DND-41 (cell line): ENCODE data around the gene CACNA1F.

Source experiments
- ATAC-seq: fragments of 200-7000 bp; cut with Tn5 transposase; 3 replicates; pipeline ENCODE4 v1.9.1; 2021; ENCODE audit warnings: low read depth; ENCODE audit not compliant: insufficient read depth
- DNase-seq: peaks from one replicate; pipeline ENCODE4 v3.0.0-alpha.2; 2020
- H2AFZ ChIP-seq: 2 replicates; pipeline ENCODE4 v1.6.0; 2012; ENCODE audit warnings: low read depth, low read length
- H3K27ac ChIP-seq: 2 replicates; pipeline ENCODE4 v1.5.1; 2012; ENCODE audit warnings: low read length, inconsistent platforms
- H3K27me3 ChIP-seq: fragments of 200-600 bp; sonication (generic); 2 replicates; pipeline ENCODE4 v1.6.0; 2012; ENCODE audit warnings: low read length, mild to moderate bottlenecking, inconsistent platforms; ENCODE audit not compliant: insufficient read depth, poor library complexity
- H3K36me3 ChIP-seq: 2 replicates; pipeline ENCODE4 v1.5.1; 2012; ENCODE audit warnings: low read length, inconsistent platforms; ENCODE audit not compliant: insufficient read depth
- H3K4me1 ChIP-seq: 2 replicates; pipeline ENCODE4 v1.5.1; 2012; ENCODE audit warnings: mild to moderate bottlenecking, low read length; ENCODE audit not compliant: insufficient read depth
- H3K4me2 ChIP-seq: 2 replicates; pipeline ENCODE4 v1.6.0; 2012; ENCODE audit warnings: mild to moderate bottlenecking, moderate library complexity, low read length, inconsistent platforms; ENCODE audit not compliant: insufficient read depth
- H3K4me3 ChIP-seq, 2 experiments: fragments of 200-600 bp in 1 of 2; shearing (Covaris generic) in 1 of 2; 2 replicates each; pipeline ENCODE4 v1.5.1; 2012 to 2016; ENCODE audit warnings: inconsistent platforms in 2 of 2, low read length in 2 of 2, mild to moderate bottlenecking in 2 of 2, low read depth in 1 of 2, moderate library complexity in 1 of 2
- H3K79me2 ChIP-seq: 2 replicates; pipeline ENCODE4 v1.6.0; 2012; ENCODE audit warnings: low read length, inconsistent platforms; ENCODE audit not compliant: insufficient read depth
- H3K9ac ChIP-seq: 2 replicates; pipeline ENCODE4 v1.6.0; 2012; ENCODE audit warnings: low read depth, mild to moderate bottlenecking, inconsistent platforms, low read length, moderate library complexity
- H3K9me3 ChIP-seq: 2 replicates; pipeline ENCODE4 v1.5.1; 2012; ENCODE audit warnings: low read length, moderate library complexity, mild to moderate bottlenecking, inconsistent platforms; ENCODE audit not compliant: insufficient read depth, severe bottlenecking
- H4K20me1 ChIP-seq: 2 replicates; pipeline ENCODE4 v1.6.0; 2012; ENCODE audit warnings: low read length; ENCODE audit not compliant: insufficient read depth
- EZH2 ChIP-seq: IDR thresholded peaks from 3 replicates; pipeline ENCODE4 v1.6.1; 2012; ENCODE audit warnings: borderline replicate concordance, low read depth, mild to moderate bottlenecking, moderate library complexity, low read length, inconsistent platforms; ENCODE audit not compliant: severe bottlenecking
- TF ChIP-seq, protein P1 (sequence below): IDR thresholded peaks from 2 replicates; pipeline ENCODE4 v1.5.1; 2012; ENCODE audit warnings: borderline replicate concordance, low read length, moderate library complexity, mild to moderate bottlenecking; ENCODE audit not compliant: poor library complexity, severe bottlenecking; ENCODE audit errors: extremely low read depth

Gene CACNA1F

DNA sequence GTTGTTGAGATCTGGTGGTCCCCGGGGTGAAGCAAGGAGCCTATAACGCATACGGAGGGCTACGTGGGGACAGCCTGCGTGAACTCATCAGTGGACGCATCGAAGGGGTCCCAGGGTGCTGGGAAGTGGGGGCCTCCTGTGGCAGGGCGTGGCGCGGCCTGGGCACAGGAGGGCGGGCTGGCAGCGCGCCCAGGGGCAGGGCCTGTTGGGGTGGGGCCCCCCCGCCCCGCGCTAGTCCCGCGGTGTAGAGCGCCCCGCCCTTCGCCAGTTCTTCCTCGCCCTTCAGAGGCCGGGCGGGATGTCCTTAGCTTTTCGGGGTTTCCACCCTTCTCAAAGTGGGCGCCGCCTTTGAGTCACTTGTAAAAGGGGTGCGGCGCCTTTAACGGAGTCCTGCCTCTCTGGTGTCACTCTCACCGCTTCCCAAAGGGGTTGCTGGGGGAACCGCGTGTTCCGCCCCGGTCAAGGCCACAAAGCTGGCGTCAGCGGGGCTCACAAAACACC lies 60.8 kb downstream of the CACNA1F start:
- H4K20me1 ChIP-seq = peaks cover 5% of the 10 kb centered on the region; the same call in 1 of the 2 replicates
- peak overlapping the region; percentile 72 for H3K9ac ChIP-seq
- H3K4me1 ChIP-seq = peaks cover 32% of the 10 kb centered on the region
- H3K4me3 ChIP-seq = peak overlapping the region; percentile 29 to 74; a peak in 3 of 4 replicates
- H3K36me3 ChIP-seq = peaks cover 18% of the 10 kb centered on the region
- peak overlapping the region; percentile 82 for H2AFZ ChIP-seq
- H3K27me3 ChIP-seq = no peaks in the 10 kb centered on the region
- peak overlapping the region; percentile 69 for H3K27ac ChIP-seq
- TF ChIP-seq, protein P1, sequence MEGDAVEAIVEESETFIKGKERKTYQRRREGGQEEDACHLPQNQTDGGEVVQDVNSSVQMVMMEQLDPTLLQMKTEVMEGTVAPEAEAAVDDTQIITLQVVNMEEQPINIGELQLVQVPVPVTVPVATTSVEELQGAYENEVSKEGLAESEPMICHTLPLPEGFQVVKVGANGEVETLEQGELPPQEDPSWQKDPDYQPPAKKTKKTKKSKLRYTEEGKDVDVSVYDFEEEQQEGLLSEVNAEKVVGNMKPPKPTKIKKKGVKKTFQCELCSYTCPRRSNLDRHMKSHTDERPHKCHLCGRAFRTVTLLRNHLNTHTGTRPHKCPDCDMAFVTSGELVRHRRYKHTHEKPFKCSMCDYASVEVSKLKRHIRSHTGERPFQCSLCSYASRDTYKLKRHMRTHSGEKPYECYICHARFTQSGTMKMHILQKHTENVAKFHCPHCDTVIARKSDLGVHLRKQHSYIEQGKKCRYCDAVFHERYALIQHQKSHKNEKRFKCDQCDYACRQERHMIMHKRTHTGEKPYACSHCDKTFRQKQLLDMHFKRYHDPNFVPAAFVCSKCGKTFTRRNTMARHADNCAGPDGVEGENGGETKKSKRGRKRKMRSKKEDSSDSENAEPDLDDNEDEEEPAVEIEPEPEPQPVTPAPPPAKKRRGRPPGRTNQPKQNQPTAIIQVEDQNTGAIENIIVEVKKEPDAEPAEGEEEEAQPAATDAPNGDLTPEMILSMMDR = no peak
- TF ChIP-seq EZH2 = no peak
- ATAC-seq = peak; percentile 68
- H3K9me3 ChIP-seq = no peaks in the 10 kb centered on the region
- peak; percentile 58 for DNase-seq
- peak overlapping the region; percentile 93 for H3K4me2 ChIP-seq
- H3K79me2 ChIP-seq = peaks cover 6% of the 10 kb centered on the region

DNA sequence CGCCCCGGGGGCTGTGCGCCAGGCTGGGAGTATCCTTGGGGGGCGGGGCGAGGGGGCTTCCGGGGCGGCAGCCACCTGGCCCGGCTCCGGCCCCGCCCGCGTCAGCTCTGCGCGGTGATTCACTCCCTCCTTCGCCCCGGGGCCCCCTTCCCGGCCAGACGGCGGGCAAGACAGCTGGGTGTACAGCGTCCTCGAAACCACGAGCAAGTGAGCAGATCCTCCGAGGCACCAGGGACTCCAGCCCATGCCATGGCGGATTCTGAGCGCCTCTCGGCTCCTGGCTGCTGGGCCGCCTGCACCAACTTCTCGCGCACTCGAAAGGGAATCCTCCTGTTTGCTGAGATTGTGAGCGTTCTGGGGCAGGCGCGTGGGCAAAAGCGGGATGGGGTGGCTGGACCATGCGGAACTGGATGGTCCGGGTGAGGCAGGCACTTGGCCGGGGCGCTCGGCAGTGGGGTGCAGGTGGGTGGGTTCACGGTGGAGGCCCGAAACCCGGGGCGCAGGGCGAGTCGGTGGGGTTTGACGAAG lies 61.3 kb downstream of the CACNA1F start, which contains the start of gene PLP2:
TSS of gene PLP2 (plus strand) at position 147 of the 528 bp plus-strand sequence. CDS start at position 250, 103 bp downstream.
- H3K36me3 ChIP-seq = peaks cover 18% of the 10 kb centered on the region
- DNase-seq (peak; percentile 75), ATAC-seq (peak; percentile 60)
- peak within 1 kb of the TSS; percentile 93 for H3K4me2 ChIP-seq
- TF ChIP-seq EZH2 = no peak
- TF ChIP-seq, protein P1 = no peak
- H2AFZ ChIP-seq = peak within 1 kb of the TSS; percentile 82
- H3K9me3 ChIP-seq = no peaks in the 10 kb centered on the region
- peaks cover 37% of the 10 kb centered on the region for H3K4me1 ChIP-seq
- H4K20me1 ChIP-seq = peaks cover 5% of the 10 kb centered on the region; the same call in 1 of the 2 replicates
- no peaks in the 10 kb centered on the region for H3K27me3 ChIP-seq
- H3K27ac ChIP-seq = peak within 1 kb of the TSS; percentile 69
- peak within 1 kb of the TSS; percentile 72 for H3K9ac ChIP-seq
- peaks cover 6% of the 10 kb centered on the region for H3K79me2 ChIP-seq
- H3K4me3 ChIP-seq = peak within 1 kb of the TSS; percentile 29 to 74; a peak in 3 of 4 replicates

DNA sequence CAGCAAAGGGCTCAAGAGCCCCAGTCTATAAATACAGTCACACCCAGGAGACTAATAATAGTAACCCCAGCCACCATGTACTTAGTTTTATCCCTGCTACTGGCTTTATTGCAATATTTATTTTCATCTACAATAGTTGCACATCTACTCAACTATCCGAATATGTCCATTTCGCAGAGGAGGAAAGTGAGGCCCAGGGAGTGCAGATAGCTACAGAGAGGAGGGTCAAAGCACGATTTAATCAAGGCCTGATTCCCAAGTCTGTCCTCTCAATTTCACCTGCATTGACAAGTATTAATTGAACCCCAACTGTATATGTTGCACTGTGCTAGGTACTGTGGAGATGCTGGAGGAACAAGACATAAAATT lies 65.4 kb downstream of the CACNA1F start:
- no peak for DNase-seq
- H3K4me1 ChIP-seq = peaks cover 66% of the 10 kb centered on the region

More for the DNA sequence above, 65.4 kb downstream of the CACNA1F start:
- Histone ChIP-seq H4K20me1 (no peaks in the 10 kb centered on the region), H3K4me2 (peak overlapping the region; percentile 70), H3K79me2 (0 out of 2 replicates have a peak, but pooled peaks cover 1% of the 10 kb centered on the region), H3K9ac (peak overlapping the region; percentile 61), H2AFZ (no peak overlapping the region), H3K27ac (peak overlapping the region; percentile 88), H3K4me3 (peak overlapping the region in 1 of 2 experiments; percentile 55; a peak in 2 of 4 replicates), H3K36me3 (no peaks in the 10 kb centered on the region), H3K9me3 (no peaks in the 10 kb centered on the region), H3K27me3 (no peaks in the 10 kb centered on the region)
- TF ChIP-seq, protein P1 = no peak
- TF ChIP-seq EZH2 = no peak
- ATAC-seq = no peak
